Left ventricle myocardium inferior (tissue), 1 donor: ENCODE measurements around the gene FAM217B. TPM values are rescaled to one million over a fixed set of nuclear protein-coding genes. Genes with fewer than 3 reads are reported as not detected.

Source experiments
- DNase-seq: peaks from one replicate; pipeline ENCODE4 v3.0.0-alpha.2; 2020
- H3K27ac ChIP-seq: fragments of 200-600 bp; replicated peaks from 2 replicates; pipeline ENCODE4 v1.8.0; 2021
- H3K27me3 ChIP-seq: fragments of 200-600 bp; 2 replicates; pipeline ENCODE4 v1.8.0; 2021; ENCODE audit warnings: low read depth
- H3K36me3 ChIP-seq: fragments of 200-600 bp; 2 replicates; pipeline ENCODE4 v1.8.0; 2021
- H3K4me1 ChIP-seq: fragments of 200-600 bp; 2 replicates; pipeline ENCODE4 v1.8.0; 2021
- H3K4me3 ChIP-seq: fragments of 200-600 bp; 2 replicates; pipeline ENCODE4 v1.8.0; 2021; ENCODE audit warnings: mild to moderate bottlenecking, moderate library complexity
- H3K9me3 ChIP-seq: fragments of 200-600 bp; replicated peaks from 2 replicates; pipeline ENCODE4 v1.8.0; 2021
- intact Hi-C: fragments of 100-400 bp; cut with micrococcal nuclease; formaldehyde crosslinking; loops from one replicate; pipeline ENCODE4 v1.11.0; 2022
- total RNA-seq: library from RNA; stranded (reverse); fragmentation: NEBNext Ultra II Directional; extraction: Animal tissue kit (Norgen Biotek cat#: 25700); gene quantifications from one replicate; pipeline ENCODE4 v1.2.1, GENCODE V29; 2021
- TF ChIP-seq, protein P1 (sequence below): fragments of 200-600 bp; IDR thresholded peaks from 2 replicates; pipeline ENCODE4 v1.8.0; 2021; ENCODE audit warnings: antibody characterized with exemption, mild to moderate bottlenecking, borderline replicate concordance
- donor health status: DM: no; HTN: yes; CAD: no; lungs with severe emphysema.

Gene FAM217B
- total RNA-seq, 1 donor from 2014 or later: 37.4 TPM

DNA sequence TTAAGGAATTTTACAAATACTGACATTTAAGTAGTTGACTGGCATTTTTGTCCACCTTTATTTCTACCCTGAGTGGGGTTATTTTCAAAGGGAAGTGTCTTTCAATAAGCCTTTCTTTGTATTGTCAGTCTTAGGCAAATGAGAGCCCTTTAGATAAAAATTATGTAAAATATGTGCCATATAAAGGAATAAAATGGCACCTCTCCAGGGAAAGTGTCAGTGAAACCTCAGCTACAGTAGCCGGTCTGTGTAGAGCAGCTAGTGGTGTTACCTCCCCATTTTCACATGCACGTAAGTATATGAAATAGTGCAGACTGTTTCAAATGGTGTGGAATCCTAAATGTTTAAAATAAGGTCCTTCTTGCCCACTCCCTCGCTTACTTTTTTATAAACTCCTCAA, 5.0 kb downstream of the FAM217B start:
- DNase-seq: no peak
- Histone ChIP-seq H3K9me3 (no peaks in the 10 kb centered on the region), H3K4me1 (peaks cover 78% of the 10 kb centered on the region), H3K4me3 (no peak overlapping the region), H3K36me3 (peaks cover 37% of the 10 kb centered on the region), H3K27me3 (no peaks in the 10 kb centered on the region), H3K27ac (peak overlapping the region; percentile 45)
- intact Hi-C loops: no loop called here
- TF ChIP-seq, protein P1, sequence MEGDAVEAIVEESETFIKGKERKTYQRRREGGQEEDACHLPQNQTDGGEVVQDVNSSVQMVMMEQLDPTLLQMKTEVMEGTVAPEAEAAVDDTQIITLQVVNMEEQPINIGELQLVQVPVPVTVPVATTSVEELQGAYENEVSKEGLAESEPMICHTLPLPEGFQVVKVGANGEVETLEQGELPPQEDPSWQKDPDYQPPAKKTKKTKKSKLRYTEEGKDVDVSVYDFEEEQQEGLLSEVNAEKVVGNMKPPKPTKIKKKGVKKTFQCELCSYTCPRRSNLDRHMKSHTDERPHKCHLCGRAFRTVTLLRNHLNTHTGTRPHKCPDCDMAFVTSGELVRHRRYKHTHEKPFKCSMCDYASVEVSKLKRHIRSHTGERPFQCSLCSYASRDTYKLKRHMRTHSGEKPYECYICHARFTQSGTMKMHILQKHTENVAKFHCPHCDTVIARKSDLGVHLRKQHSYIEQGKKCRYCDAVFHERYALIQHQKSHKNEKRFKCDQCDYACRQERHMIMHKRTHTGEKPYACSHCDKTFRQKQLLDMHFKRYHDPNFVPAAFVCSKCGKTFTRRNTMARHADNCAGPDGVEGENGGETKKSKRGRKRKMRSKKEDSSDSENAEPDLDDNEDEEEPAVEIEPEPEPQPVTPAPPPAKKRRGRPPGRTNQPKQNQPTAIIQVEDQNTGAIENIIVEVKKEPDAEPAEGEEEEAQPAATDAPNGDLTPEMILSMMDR: no peak

DNA sequence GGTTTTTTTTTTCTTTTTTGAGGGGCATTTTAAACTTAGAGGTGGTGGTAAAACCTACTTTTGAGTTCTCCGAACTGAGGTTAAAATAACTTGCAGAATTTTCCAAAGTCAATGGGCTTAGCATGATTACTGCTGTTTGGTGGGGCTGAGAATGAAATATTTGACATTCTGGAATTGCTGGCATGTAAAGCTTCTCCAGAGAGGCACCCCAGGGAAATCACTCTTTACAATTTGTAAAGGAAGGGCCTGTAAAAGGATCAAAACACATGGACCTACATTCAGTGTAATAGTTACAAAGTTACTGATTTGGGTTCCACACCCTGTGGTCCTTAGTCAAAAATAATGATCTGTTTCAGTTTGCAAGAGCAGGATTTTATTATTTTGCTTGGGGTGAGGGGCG, 5.5 kb downstream of the FAM217B start:
- Histone ChIP-seq H3K36me3 (peaks cover 39% of the 10 kb centered on the region), H3K9me3 (no peaks in the 10 kb centered on the region), H3K27ac (peak overlapping the region; percentile 45), H3K4me3 (no peak overlapping the region), H3K27me3 (no peaks in the 10 kb centered on the region), H3K4me1 (peaks cover 78% of the 10 kb centered on the region)
- no peak for DNase-seq
- TF ChIP-seq, protein P1: no peak
- intact Hi-C loops: no loop called here

DNA sequence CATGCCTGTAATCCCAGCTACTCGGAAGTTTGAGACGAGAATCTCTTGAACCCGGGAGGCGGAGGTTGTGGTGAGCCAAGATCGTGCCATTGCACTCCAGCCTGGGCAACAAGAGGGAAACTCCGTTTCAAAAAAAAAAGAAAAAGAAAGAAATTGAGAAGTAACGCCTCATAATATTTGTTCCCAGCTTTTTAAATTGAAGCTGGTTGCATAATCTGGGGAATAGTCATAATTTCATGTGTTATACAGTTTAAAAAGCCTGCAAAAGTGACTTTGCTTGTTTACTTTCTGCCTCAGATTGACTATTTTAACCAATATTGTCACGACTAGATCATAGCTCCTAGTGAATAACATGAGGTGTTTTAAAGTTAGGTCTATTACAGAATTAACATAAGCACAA, 7.2 kb downstream of the FAM217B start:
- Histone ChIP-seq H3K4me3 (no peak overlapping the region), H3K9me3 (no peaks in the 10 kb centered on the region), H3K36me3 (peaks cover 47% of the 10 kb centered on the region), H3K27ac (no peak overlapping the region), H3K4me1 (peaks cover 63% of the 10 kb centered on the region), H3K27me3 (no peaks in the 10 kb centered on the region)
- DNase-seq: no peak
- intact Hi-C loops: no loop called here
- TF ChIP-seq, protein P1: no peak

DNA sequence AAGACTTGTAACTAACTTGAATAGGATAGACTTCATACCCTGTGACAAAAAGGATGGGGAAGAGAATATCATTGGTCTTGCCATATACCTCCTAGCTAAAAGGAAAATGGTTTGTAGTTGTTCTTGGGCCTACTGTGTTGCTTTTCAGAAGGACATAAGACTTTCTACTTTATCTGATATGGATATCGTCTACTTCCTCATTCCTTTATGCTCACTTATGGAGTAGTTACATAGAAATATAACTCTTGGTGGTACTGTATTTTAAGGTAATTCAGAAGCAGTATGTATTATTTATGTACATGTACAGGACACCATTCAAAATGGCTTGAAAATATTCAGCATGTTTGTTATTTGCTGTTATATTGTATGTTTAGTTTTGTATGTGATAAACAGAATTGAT, 8.0 kb downstream of the FAM217B start:
- peaks cover 54% of the 10 kb centered on the region for H3K4me1 ChIP-seq
- TF ChIP-seq, protein P1: no peak
- H3K27ac ChIP-seq: no peak overlapping the region
- H3K36me3 ChIP-seq: peaks cover 39% of the 10 kb centered on the region
- intact Hi-C loops: no loop called here
- H3K4me3 ChIP-seq: no peak overlapping the region
- no peak for DNase-seq
- no peaks in the 10 kb centered on the region for H3K9me3 ChIP-seq
- no peaks in the 10 kb centered on the region for H3K27me3 ChIP-seq

DNA sequence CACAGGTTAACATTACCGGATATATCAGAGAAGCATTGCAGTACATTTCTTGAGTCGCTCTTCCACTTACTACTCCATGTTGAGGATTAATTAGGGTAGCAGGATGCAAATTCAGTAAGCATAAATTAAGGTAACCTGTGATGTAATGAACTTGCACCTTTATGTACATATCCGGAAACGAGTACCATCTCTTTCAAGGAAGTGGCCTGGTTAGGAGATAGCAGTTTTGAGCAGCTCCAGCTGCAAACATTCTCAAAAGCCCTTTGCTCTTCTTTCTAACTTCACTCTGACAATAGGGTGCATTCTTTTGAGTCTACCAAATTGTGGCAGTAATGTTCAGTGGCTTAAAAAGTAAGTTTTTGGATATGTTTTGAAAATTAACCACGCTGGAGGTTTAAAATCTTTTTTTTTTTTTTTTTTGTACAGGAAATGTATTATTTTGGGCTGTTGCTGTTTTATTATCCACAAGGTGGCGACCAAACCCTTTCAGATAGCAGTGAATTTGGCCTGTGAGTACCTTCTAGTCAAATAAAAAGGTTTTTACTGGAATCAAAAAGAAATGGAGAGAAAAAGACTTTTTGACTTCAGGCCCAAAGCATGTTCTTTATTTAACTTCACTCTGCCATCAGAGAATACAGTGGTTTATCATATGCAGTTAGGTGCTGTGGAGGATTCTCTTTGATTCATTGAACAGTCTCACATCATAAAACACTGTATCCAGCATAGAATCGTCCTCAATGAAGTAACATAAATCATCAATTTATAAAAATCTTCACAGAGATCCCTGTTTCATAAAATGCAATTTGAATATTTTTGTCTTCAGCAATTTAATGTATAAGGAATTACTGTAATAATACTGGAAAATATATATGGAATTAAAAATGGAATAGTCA, 8.9 kb downstream of the FAM217B start:
- H3K27me3 ChIP-seq: no peaks in the 10 kb centered on the region
- H3K9me3 ChIP-seq: no peaks in the 10 kb centered on the region
- intact Hi-C loops: no loop called here
- H3K4me3 ChIP-seq: no peak overlapping the region
- H3K4me1 ChIP-seq: peaks cover 52% of the 10 kb centered on the region
- TF ChIP-seq, protein P1: peak; percentile 75
- H3K36me3 ChIP-seq: peaks cover 30% of the 10 kb centered on the region
- DNase-seq: no peak
- H3K27ac ChIP-seq: no peak overlapping the region
